ENCODE measurements around the gene ARHGAP6. TPM values are rescaled to one million over a fixed set of nuclear protein-coding genes. Genes with fewer than 3 reads are reported as not detected.
"Not testable (repeated sequence)": the region's sequence is repeated elsewhere in the genome, so short reads cannot be mapped to it uniquely, and the experiment has no call there.

ARHGAP6 gene
- total and polyA plus RNA-seq, 4 donors, result 5.1 to 19.5 (median 12.9) TPM

DNA sequence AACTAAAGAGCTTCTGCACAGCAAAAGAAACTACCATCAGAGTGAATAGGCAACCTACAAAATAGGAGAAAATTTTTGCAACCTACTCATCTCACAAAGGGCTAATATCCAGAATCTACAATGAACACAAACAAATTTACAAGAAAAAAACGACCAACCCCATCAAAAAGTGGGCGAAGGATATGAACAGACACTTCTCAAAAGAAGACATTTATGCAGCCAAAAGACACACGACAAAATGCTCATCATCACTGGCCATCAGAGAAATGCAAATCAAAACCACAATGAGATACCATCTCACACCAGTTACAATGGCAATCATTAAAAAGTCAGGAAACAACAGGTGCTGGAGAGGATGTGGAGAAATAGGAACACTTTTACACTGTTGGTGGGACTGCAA, 304.1 kb downstream of the ARHGAP6 start:
- H3K27me3 ChIP-seq (ENCODE audit: control insufficient read depth in 1 of 2, insufficient read depth in 2 of 2, low read length in 1 of 2); H3K9me3 ChIP-seq (ENCODE audit: control insufficient read depth, low read length); DNase-seq; ATAC-seq (ENCODE audit: low FRiP score); H3K27ac ChIP-seq (ENCODE audit: low read depth in 1 of 2, low read length in 2 of 2); H3K4me3 ChIP-seq (ENCODE audit: low read length in 2 of 2); intact Hi-C loops (cut with DNase I); H3K4me1 ChIP-seq (ENCODE audit: control insufficient read depth in 1 of 2, insufficient read depth in 2 of 2, low read length in 2 of 2); H3K36me3 ChIP-seq (ENCODE audit: control insufficient read depth in 1 of 2, insufficient read depth in 2 of 2, low read length in 1 of 2): not testable (repeated sequence)
- WGBS, 2 donors, result 84 to 94% methylated on average over 3 of the region's 3 CpGs

DNA sequence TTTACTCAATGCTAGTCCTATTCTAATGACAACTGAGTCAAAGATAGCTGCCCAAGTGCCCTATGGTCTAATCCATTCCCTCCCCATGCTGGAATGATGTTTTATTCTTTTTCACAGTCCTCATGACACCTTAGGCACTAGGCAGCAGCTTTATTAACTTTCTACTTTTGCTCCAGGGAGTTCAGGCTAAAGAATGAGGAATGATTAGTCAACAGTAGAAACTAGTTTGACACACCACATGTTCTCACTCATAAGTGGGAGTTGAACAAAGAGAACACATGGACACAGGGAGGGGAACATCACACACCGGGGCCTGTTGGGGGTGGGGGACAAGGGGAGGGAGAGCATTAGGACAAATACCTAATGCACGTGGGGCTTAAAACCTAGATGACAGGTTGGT, 309.8 kb downstream of the ARHGAP6 start:
- ATAC-seq (ENCODE audit: low FRiP score); H3K36me3 ChIP-seq (ENCODE audit: control insufficient read depth in 1 of 2, insufficient read depth in 2 of 2, low read length in 1 of 2); intact Hi-C loops (cut with DNase I); H3K4me3 ChIP-seq (ENCODE audit: low read length in 2 of 2); H3K4me1 ChIP-seq (ENCODE audit: control insufficient read depth in 1 of 2, insufficient read depth in 2 of 2, low read length in 2 of 2); H3K27me3 ChIP-seq (ENCODE audit: control insufficient read depth in 1 of 2, insufficient read depth in 2 of 2, low read length in 1 of 2); H3K27ac ChIP-seq (ENCODE audit: low read depth in 1 of 2, low read length in 2 of 2); DNase-seq; H3K9me3 ChIP-seq (ENCODE audit: control insufficient read depth, low read length): not testable (repeated sequence)
- WGBS, 2 donors, result 64 to 84% methylated on average over 2 of the region's 2 CpGs

DNA sequence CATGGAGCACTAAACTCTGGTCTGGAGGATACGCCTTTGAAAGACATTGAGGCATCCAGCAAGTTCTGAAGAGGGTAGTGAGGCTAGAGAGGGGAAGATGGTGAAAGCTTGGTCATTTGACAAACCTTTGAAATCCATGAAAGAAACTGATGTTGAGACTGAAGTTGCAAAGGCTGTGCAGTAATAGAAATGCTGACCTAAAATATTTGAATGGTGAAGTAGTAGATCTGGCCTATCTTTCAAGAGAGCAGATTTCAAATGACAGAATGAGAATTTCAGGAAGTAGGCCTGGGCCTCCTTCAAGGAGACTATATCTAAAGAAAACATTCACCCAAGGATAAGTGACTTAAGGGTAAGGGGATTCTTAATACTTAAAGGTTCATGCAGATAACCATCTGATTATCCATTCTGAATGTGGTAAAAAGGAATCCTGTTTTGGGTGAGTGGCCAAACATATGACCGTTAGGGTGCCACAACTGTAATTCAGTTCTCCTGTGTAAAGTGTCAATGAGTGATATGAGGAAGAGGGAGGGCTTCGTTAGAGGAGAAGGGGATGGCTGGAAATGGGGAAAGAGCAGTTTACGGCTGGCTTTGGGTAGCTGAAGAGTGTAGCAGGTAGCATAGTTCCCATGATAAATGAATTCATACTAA, 310.3 kb downstream of the ARHGAP6 start:
- 72 to 94% methylated on average over 4 of the region's 4 CpGs for WGBS, 2 donors
- H3K9me3 ChIP-seq (ENCODE audit: control insufficient read depth, low read length), result no peaks in the 10 kb centered on the region
- intact Hi-C loops (cut with DNase I), result no loop called here
- DNase-seq (no peak), ATAC-seq (ENCODE audit: low FRiP score) (no peak)
- H3K4me3 ChIP-seq (ENCODE audit: low read length in 2 of 2), result no peak overlapping the region
- no peaks in the 10 kb centered on the region for H3K27me3 ChIP-seq (ENCODE audit: control insufficient read depth in 1 of 2, insufficient read depth in 2 of 2, low read length in 1 of 2)
- H3K27ac ChIP-seq (ENCODE audit: low read depth in 1 of 2, low read length in 2 of 2), result no peak overlapping the region
- no peaks in the 10 kb centered on the region for H3K36me3 ChIP-seq (ENCODE audit: control insufficient read depth in 1 of 2, insufficient read depth in 2 of 2, low read length in 1 of 2)
- H3K4me1 ChIP-seq (ENCODE audit: control insufficient read depth in 1 of 2, insufficient read depth in 2 of 2, low read length in 2 of 2), result peaks cover 0 to 7% of the 10 kb centered on the region in 2 donors

DNA sequence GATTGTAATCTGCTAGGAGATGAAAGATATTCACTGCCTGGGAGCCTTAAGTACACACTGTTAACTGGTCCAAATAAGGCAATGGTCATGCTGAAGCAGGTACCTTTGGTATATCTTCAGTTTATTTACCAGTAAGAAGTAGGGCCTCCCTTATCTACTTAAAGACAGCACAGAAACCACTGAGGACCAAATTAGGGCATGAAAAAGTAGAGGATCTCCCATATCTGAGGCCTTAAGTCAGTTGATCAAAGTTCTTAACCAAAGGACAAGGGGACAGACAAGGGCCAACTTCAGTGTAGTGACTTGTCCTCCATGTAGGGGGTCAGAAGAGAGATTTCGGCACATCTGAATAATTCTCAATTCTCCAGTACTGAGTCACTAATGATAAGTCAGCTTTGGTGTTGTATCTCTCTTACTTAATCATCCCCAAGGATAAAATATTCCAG, 313.4 kb downstream of the ARHGAP6 start:
- no peaks in the 10 kb centered on the region for H3K27me3 ChIP-seq (ENCODE audit: control insufficient read depth in 1 of 2, insufficient read depth in 2 of 2, low read length in 1 of 2)
- WGBS, 2 donors, result 78 to 84% methylated on average over 1 of the region's 1 CpG
- no peak overlapping the region for H3K27ac ChIP-seq (ENCODE audit: low read depth in 1 of 2, low read length in 2 of 2)
- intact Hi-C loops (cut with DNase I), result no loop called here
- DNase-seq (no peak), ATAC-seq (ENCODE audit: low FRiP score) (no peak)
- peaks cover 0 to 7% of the 10 kb centered on the region in 2 donors for H3K4me1 ChIP-seq (ENCODE audit: control insufficient read depth in 1 of 2, insufficient read depth in 2 of 2, low read length in 2 of 2)
- no peaks in the 10 kb centered on the region for H3K36me3 ChIP-seq (ENCODE audit: control insufficient read depth in 1 of 2, insufficient read depth in 2 of 2, low read length in 1 of 2)
- no peaks in the 10 kb centered on the region for H3K9me3 ChIP-seq (ENCODE audit: control insufficient read depth, low read length)
- H3K4me3 ChIP-seq (ENCODE audit: low read length in 2 of 2), result no peak overlapping the region

DNA sequence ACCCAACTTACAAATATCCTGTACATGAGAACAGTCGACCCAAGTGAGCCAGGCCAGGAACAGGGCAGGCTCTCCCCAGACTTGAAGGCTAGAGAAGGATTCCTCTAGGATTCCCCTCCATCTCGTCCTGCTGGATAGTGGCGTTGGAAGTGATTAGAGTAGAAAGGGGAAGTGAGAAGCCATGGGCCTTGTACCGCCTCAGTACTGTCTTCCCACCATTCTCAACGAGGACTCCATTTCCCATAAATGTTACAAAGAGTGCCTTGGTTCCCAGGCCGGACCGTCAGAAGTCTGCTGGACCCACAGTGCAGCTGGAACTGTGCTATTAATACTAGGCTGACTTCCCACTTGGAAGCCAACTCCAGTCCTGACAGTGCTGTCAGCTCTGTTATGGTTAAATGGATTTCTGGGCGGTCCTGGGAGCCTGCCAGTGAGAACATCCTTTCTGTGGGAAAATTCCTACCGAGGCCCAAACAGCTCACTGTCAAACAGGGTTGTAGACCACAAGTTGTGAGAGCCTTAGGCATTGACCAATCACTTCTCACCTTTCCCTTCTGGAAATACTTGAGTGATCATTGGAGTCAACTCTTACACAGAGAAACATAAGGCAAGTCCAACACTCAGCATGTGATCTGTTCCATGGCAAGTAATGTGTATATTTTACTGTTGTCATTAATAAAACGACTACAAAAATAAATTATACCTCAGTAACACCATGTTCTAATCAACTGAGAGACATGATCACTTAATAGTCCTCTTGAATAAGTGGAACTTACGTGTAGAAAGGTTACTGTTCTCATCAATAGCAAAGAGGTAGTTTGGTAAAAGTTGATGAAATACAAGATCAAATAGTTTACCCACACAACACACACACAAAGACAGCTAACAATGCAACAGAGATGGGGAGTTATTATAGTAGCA, 314.1 kb downstream of the ARHGAP6 start:
- WGBS, 2 donors, result 33% methylated on average over 11 of the region's 11 CpGs
- DNase-seq (peak; percentile 59 to 74), ATAC-seq (ENCODE audit: low FRiP score) (peak; percentile 68)
- no peak overlapping the region for H3K4me3 ChIP-seq (ENCODE audit: low read length in 2 of 2)
- peaks cover 0 to 7% of the 10 kb centered on the region in 2 donors for H3K4me1 ChIP-seq (ENCODE audit: control insufficient read depth in 1 of 2, insufficient read depth in 2 of 2, low read length in 2 of 2)
- no peaks in the 10 kb centered on the region for H3K36me3 ChIP-seq (ENCODE audit: control insufficient read depth in 1 of 2, insufficient read depth in 2 of 2, low read length in 1 of 2)
- H3K9me3 ChIP-seq (ENCODE audit: control insufficient read depth, low read length), result no peaks in the 10 kb centered on the region
- H3K27me3 ChIP-seq (ENCODE audit: control insufficient read depth in 1 of 2, insufficient read depth in 2 of 2, low read length in 1 of 2), result no peaks in the 10 kb centered on the region
- no peak overlapping the region for H3K27ac ChIP-seq (ENCODE audit: low read depth in 1 of 2, low read length in 2 of 2)
- intact Hi-C loops (cut with DNase I), result no loop called here

DNA sequence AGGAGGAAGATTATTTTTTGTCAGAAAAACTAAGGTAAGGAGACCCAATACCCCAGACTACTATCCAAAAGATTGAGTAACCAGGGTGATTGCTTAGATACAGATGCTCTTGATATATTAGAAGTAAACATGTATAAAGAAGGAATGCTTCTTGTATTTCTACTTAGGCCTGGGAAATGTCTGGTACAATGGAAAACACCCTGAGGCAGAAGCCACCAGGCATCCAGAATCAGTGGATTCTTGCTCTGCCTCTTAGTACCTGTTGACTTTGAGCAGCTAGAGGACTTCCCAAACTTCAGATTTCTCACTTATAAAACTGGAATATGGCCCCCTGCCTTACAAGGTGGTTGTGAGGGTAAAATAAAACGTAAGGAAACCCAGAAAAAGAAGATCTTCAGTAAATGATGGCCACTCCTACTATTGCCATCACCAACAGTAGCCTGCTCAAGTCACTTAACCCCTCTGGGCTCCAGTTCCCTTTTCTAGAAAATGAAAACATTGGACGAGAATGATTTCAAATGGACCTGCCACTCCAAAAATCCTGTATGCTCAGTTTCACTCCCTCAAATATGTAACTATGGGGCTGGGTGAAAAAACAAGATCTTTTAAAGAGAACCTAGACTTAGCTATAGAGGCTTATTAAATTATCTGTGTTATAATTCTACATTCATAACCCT, 315.9 kb downstream of the ARHGAP6 start:
- peaks cover 0 to 7% of the 10 kb centered on the region in 2 donors for H3K4me1 ChIP-seq (ENCODE audit: control insufficient read depth in 1 of 2, insufficient read depth in 2 of 2, low read length in 2 of 2)
- no peaks in the 10 kb centered on the region for H3K9me3 ChIP-seq (ENCODE audit: control insufficient read depth, low read length)
- H3K27me3 ChIP-seq (ENCODE audit: control insufficient read depth in 1 of 2, insufficient read depth in 2 of 2, low read length in 1 of 2), result no peaks in the 10 kb centered on the region
- H3K4me3 ChIP-seq (ENCODE audit: low read length in 2 of 2), result no peak overlapping the region
- H3K36me3 ChIP-seq (ENCODE audit: control insufficient read depth in 1 of 2, insufficient read depth in 2 of 2, low read length in 1 of 2), result no peaks in the 10 kb centered on the region
- H3K27ac ChIP-seq (ENCODE audit: low read depth in 1 of 2, low read length in 2 of 2), result no peak overlapping the region
- ATAC-seq (ENCODE audit: low FRiP score) (no peak), DNase-seq (no peak)
- WGBS, 2 donors, result 24 to 38% methylated on average over 2 of the region's 2 CpGs
- intact Hi-C loops (cut with DNase I), result no loop called here

DNA sequence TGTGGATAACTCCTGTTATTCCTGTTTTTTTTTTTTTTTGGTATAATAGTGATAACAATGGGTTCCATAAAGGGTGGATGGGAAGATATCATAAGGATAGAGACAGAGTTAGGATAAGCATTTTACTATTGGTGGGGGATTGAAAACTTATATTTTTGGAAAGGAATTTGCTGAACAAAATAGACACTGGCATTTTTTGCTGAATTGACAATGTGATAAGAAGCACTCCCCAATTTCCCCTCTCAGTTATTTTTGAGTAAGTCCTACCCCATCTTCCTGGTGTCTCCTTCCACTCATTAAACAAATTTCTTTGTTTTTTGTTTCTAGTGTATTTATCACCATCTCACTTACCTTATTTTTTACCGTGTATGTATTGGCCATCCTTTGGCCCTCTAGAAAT, 316.7 kb downstream of the ARHGAP6 start:
- no peaks in the 10 kb centered on the region for H3K36me3 ChIP-seq (ENCODE audit: control insufficient read depth in 1 of 2, insufficient read depth in 2 of 2, low read length in 1 of 2)
- peaks cover 0 to 7% of the 10 kb centered on the region in 2 donors for H3K4me1 ChIP-seq (ENCODE audit: control insufficient read depth in 1 of 2, insufficient read depth in 2 of 2, low read length in 2 of 2)
- H3K4me3 ChIP-seq (ENCODE audit: low read length in 2 of 2), result no peak overlapping the region
- intact Hi-C loops (cut with DNase I), result no loop called here
- 71 to 88% methylated on average over 1 of the region's 1 CpG for WGBS, 2 donors
- H3K27me3 ChIP-seq (ENCODE audit: control insufficient read depth in 1 of 2, insufficient read depth in 2 of 2, low read length in 1 of 2), result no peaks in the 10 kb centered on the region
- H3K27ac ChIP-seq (ENCODE audit: low read depth in 1 of 2, low read length in 2 of 2), result no peak overlapping the region
- ATAC-seq (ENCODE audit: low FRiP score) (no peak), DNase-seq (no peak)
- no peaks in the 10 kb centered on the region for H3K9me3 ChIP-seq (ENCODE audit: control insufficient read depth, low read length)

DNA sequence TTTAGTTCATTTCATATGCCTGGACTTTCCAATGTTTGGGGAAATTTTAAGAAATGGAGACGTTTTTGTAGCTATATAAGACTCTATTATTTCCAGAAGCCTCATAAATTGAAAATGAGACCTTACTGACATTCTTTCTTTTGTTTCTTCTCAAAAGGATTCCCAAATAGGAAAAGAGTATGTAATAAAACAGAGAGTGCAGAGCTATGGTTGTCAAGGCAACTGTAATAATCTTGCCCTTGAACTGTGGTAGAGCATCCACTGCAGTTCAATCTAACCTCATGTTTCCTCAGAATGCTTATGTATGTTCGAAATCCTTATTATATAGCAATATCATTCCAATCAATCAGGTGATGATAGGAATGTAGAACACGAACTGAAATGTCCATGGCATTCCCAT, 318.4 kb downstream of the ARHGAP6 start:
- Histone ChIP-seq H3K4me1 (ENCODE audit: control insufficient read depth in 1 of 2, insufficient read depth in 2 of 2, low read length in 2 of 2) (peaks cover 0 to 4% of the 10 kb centered on the region in 2 donors), H3K27ac (ENCODE audit: low read depth in 1 of 2, low read length in 2 of 2) (no peak overlapping the region), H3K9me3 (ENCODE audit: control insufficient read depth, low read length) (no peaks in the 10 kb centered on the region), H3K4me3 (ENCODE audit: low read length in 2 of 2) (no peak overlapping the region), H3K36me3 (ENCODE audit: control insufficient read depth in 1 of 2, insufficient read depth in 2 of 2, low read length in 1 of 2) (no peaks in the 10 kb centered on the region), H3K27me3 (ENCODE audit: control insufficient read depth in 1 of 2, insufficient read depth in 2 of 2, low read length in 1 of 2) (no peaks in the 10 kb centered on the region)
- intact Hi-C loops (cut with DNase I), result no loop called here
- DNase-seq (no peak), ATAC-seq (ENCODE audit: low FRiP score) (no peak)
- 47 to 81% methylated on average over 3 of the region's 3 CpGs for WGBS, 2 donors
